GM12878 (cell line): ENCODE measurements around the gene CLEC18A. TPM values are rescaled to one million over a fixed set of nuclear protein-coding genes. Genes with fewer than 3 reads are reported as not detected.

Experiments
- ATAC-seq: fragments of 200-7000 bp; cut with Tn5 transposase; 3 replicates; pipeline ENCODE4 v1.9.1; 2020; ENCODE audit warnings: mild to moderate bottlenecking, moderate library complexity
- BruUV-seq: library from RNA; stranded (reverse); fragments of 400-500 nt; replicated peaks from 2 replicates; lab custom pipeline; 2021; lab: Mats Ljungman, UMichigan
- CTCF ChIA-PET: fragments of 300-600 bp; sonication (Branson Sonifier 250); formaldehyde crosslinking; extraction: SDS; loops from one replicate; lab custom pipeline; 2021; ENCODE audit warnings: inconsistent platforms; lab: Yijun Ruan, JAX
- POLR2A ChIA-PET: fragments of 350-600 bp; formaldehyde crosslinking; extraction: SDS; loops from one replicate; lab custom pipeline; 2021; ENCODE audit warnings: inconsistent platforms; lab: Charles Lee
- RAD21 ChIA-PET: fragments of 300-600 bp; sonication (Branson Sonifier 250); formaldehyde crosslinking; loops from one replicate; lab custom pipeline; 2023; ENCODE audit warnings: antibody characterized with exemption; ENCODE audit not compliant: unreplicated experiment; lab: Charles Lee
- SMC1A ChIA-PET: fragments of 300-600 bp; sonication (Branson Sonifier 250); formaldehyde crosslinking; loops from one replicate; lab custom pipeline; 2023; ENCODE audit not compliant: unreplicated experiment, uncharacterized antibody; lab: Charles Lee
- DNase-seq: peaks from one replicate; pipeline ENCODE4 v3.0.0-alpha.2; 2011; ENCODE audit warnings: low read depth, low spot score
- FAIRE-seq: peaks from 3 replicates; lab custom pipeline; 2011; peaks lifted over from hg19 to GRCh38; lab: Jason Lieb, UNC
- H2AFZ ChIP-seq: 2 replicates; pipeline ENCODE4 v1.6.0; 2011; ENCODE audit warnings: low read depth, low read length, control low read depth; ENCODE audit not compliant: control insufficient read depth
- H3K27ac ChIP-seq: 2 replicates; pipeline ENCODE4 v1.5.1; 2011; ENCODE audit warnings: control low read depth; ENCODE audit not compliant: control insufficient read depth, insufficient read depth
- H3K27me3 ChIP-seq, 2 experiments: replicated peaks in 1 of 2; 2 replicates each; pipeline versions ENCODE4 v1.6.0 to v1.6.1; 2011; ENCODE audit warnings: low read length in 1 of 2; ENCODE audit not compliant: control insufficient read depth in 2 of 2, insufficient read depth in 2 of 2
- H3K36me3 ChIP-seq, 2 experiments: 2 replicates each; pipeline ENCODE4 v1.5.1; 2011; ENCODE audit warnings: low read length in 1 of 2; ENCODE audit not compliant: control insufficient read depth in 2 of 2, insufficient read depth in 2 of 2
- H3K4me1 ChIP-seq: 2 replicates; pipeline ENCODE4 v1.6.1; 2011; ENCODE audit warnings: mild to moderate bottlenecking, low read length, moderate library complexity, mixed read lengths; ENCODE audit not compliant: control insufficient read depth, insufficient read depth
- H3K4me2 ChIP-seq: 2 replicates; pipeline ENCODE4 v1.6.0; 2011; ENCODE audit warnings: control low read depth; ENCODE audit not compliant: control insufficient read depth, insufficient read depth
- H3K4me3 ChIP-seq: fragments of 200-600 bp; sonication (generic); 2 replicates; pipeline ENCODE4 v1.5.1; 2016
- H3K79me2 ChIP-seq: 2 replicates; pipeline ENCODE4 v1.6.0; 2011; ENCODE audit warnings: low read length; ENCODE audit not compliant: control insufficient read depth, insufficient read depth
- H3K9ac ChIP-seq: 2 replicates; pipeline ENCODE4 v1.8.0; 2011; ENCODE audit warnings: low read length, control low read depth, mixed read lengths; ENCODE audit not compliant: control insufficient read depth, insufficient read depth
- H3K9me3 ChIP-seq: replicated peaks from 3 replicates; pipeline ENCODE4 v1.5.1; 2011; ENCODE audit warnings: mild to moderate bottlenecking, low read length; ENCODE audit not compliant: control insufficient read depth, insufficient read depth
- H4K20me1 ChIP-seq: 2 replicates; pipeline ENCODE4 v1.6.0; 2011; ENCODE audit not compliant: control insufficient read depth, insufficient read depth
- BACH1 ChIP-seq: fragments of 450-650 bp; IDR thresholded peaks from 2 replicates; pipeline ENCODE4 v1.6.1; 2017; ENCODE audit warnings: mild to moderate bottlenecking, borderline replicate concordance
- BCLAF1 ChIP-seq: fragments of 450-650 bp; IDR thresholded peaks from 2 replicates; pipeline ENCODE4 v1.6.1; 2017; ENCODE audit warnings: antibody characterized with exemption, mild to moderate bottlenecking, moderate library complexity
- CBFB ChIP-seq: IDR thresholded peaks from 2 replicates; pipeline ENCODE4 v1.6.1; 2016; ENCODE audit warnings: antibody characterized with exemption, low read depth
- EED ChIP-seq: sonication (generic); IDR thresholded peaks from 2 replicates; pipeline ENCODE4 v1.6.1; 2016; ENCODE audit warnings: antibody characterized with exemption, low read depth
- FOS ChIP-seq: IDR thresholded peaks from 3 replicates; pipeline ENCODE4 v1.6.1; 2011; ENCODE audit warnings: borderline replicate concordance; ENCODE audit not compliant: insufficient read length; ENCODE audit errors: extremely low read depth
- FOXK2 ChIP-seq: fragments of 450-650 bp; IDR thresholded peaks from 2 replicates; pipeline ENCODE4 v1.6.1; 2017; ENCODE audit warnings: mild to moderate bottlenecking, moderate library complexity
- GABPA ChIP-seq: IDR thresholded peaks from 2 replicates; pipeline ENCODE4 v1.6.1; 2014; ENCODE audit warnings: antibody characterized with exemption, low read depth, mild to moderate bottlenecking, inconsistent platforms
- IRF5 ChIP-seq: fragments of 450-650 bp; IDR thresholded peaks from 2 replicates; pipeline ENCODE4 v1.6.1; 2017; ENCODE audit warnings: borderline replicate concordance
- MYB ChIP-seq: fragments of 150-350 bp; IDR thresholded peaks from 2 replicates; pipeline ENCODE4 v1.6.1; 2014; ENCODE audit warnings: mild to moderate bottlenecking, low read depth, low read length, borderline replicate concordance
- MYC ChIP-seq: IDR thresholded peaks from 2 replicates; pipeline ENCODE4 v1.6.1; 2011; ENCODE audit warnings: mild to moderate bottlenecking, low read length, moderate library complexity, inconsistent platforms; ENCODE audit not compliant: insufficient read depth, insufficient replicate concordance, insufficient read length, severe bottlenecking
- NR2C1 ChIP-seq: fragments of 450-650 bp; IDR thresholded peaks from 2 replicates; pipeline ENCODE4 v1.6.1; 2017; ENCODE audit warnings: antibody characterized with exemption, mild to moderate bottlenecking, moderate library complexity
- NRF1 ChIP-seq: conservative IDR thresholded peaks from 2 replicates; pipeline ENCODE4 v1.6.1; 2011; ENCODE audit warnings: mild to moderate bottlenecking, low read depth, low read length, improper control_type of control experiment
- POLR2A ChIP-seq: IDR thresholded peaks from 2 replicates; pipeline ENCODE4 v1.6.1; 2011; ENCODE audit warnings: low read depth, mild to moderate bottlenecking, low read length
- SMAD5 ChIP-seq: IDR thresholded peaks from 2 replicates; pipeline ENCODE4 v1.6.1; 2016; ENCODE audit warnings: antibody characterized with exemption, low read depth
- TARDBP ChIP-seq: IDR thresholded peaks from 2 replicates; pipeline ENCODE4 v1.6.1; 2016; ENCODE audit warnings: borderline replicate concordance
- TCF3 ChIP-seq: IDR thresholded peaks from 2 replicates; pipeline ENCODE4 v1.6.1; 2012; ENCODE audit warnings: low read depth, mild to moderate bottlenecking, low read length, borderline replicate concordance; ENCODE audit not compliant: insufficient read depth
- ZNF622 ChIP-seq: fragments of 450-650 bp; IDR thresholded peaks from 2 replicates; pipeline ENCODE4 v1.6.1; 2017; ENCODE audit warnings: mild to moderate bottlenecking, inconsistent platforms
- ZZZ3 ChIP-seq: IDR thresholded peaks from 2 replicates; pipeline ENCODE4 v1.6.1; 2011; ENCODE audit warnings: low read depth; ENCODE audit not compliant: control insufficient read depth, insufficient read length
- whole genome bisulfite sequencing: methylation state at CpG from one replicate; pipeline ENCODE4 v1.1.6; 2016; ENCODE audit warnings: low lambda C conversion rate; ENCODE audit not compliant: insufficient replicate concordance, insufficient coverage; ENCODE audit errors: missing lambda C conversion rate; 5-methylcytosine and 5-hydroxymethylcytosine counted together
- in situ Hi-C: fragments of 300-500 bp; cut with MboI; formaldehyde crosslinking; loops from 9 replicates; pipeline ENCODE4 v1.14.3; 2018; ENCODE audit warnings: mixed read lengths
- intact Hi-C: fragments of 100-400 bp; cut with micrococcal nuclease; formaldehyde crosslinking; loops from one replicate; pipeline ENCODE4 v1.14.2; 2022; ENCODE audit not compliant: unreplicated experiment
- polyA plus RNA-seq, 11 experiments: library from polyadenylated mRNA; depleted of rRNA in 4 of 11; unstranded in 6 of 11; stranded (reverse) in 5 of 11; fragments of >200 nt; fragmentation: Nextera tagmentation in 4 of 11; fragmentation: Illumina TruSeq in 1 of 11; extraction: Ambion mirVana in 4 of 11; extraction: Trizol in 1 of 11; gene quantifications; 1 replicate in 1 of 11; 2 replicates in 10 of 11; pipeline versions ENCODE4 v1.2.1 to v1.2.3, GENCODE V29; 2011 to 2016; ENCODE audit warnings: inconsistent platforms in 2 of 11, missing spikeins in 2 of 11, low read depth in 1 of 11
- total RNA-seq, 4 experiments: library from RNA; depleted of rRNA in 3 of 4; stranded (reverse); fragments of >200 nt in 3 of 4; fragmentation: Illumina TruSeq in 1 of 4; extraction: Trizol in 1 of 4; gene quantifications; 2 replicates each; pipeline versions ENCODE4 v1.2.1 to v1.2.3, GENCODE V29; 2013 to 2021

CLEC18A gene
- total and polyA plus RNA-seq, 10 of the 15 experiments (the other 5 are each of a cell fraction or from before 2014, with no cell fraction given), result 0.03 to 0.26 (median 0.10) TPM; not detected in 4

- Histone ChIP-seq H4K20me1 (no peaks in the 10 kb centered on the region), H3K4me1 (no peaks in the 10 kb centered on the region), H3K9ac (no peak overlapping the region), H2AFZ (no peak overlapping the region), H3K9me3 (no peaks in the 10 kb centered on the region), H3K27ac (no peak overlapping the region), H3K27me3 (no peaks in the 10 kb centered on the region), H3K4me2 (no peak overlapping the region), H3K79me2 (no peaks in the 10 kb centered on the region), H3K4me3 (no peak overlapping the region), H3K36me3 (peaks cover 0 to 3% of the 10 kb centered on the region in 2 experiments; a peak in 2 of 4 replicates)
- ChIA-PET RAD21 (interaction anchor here (1.6 kb wide), 1 partner anchor 8 kb away, joined by 5 read pairs; no protein-coding TSS in a partner anchor), CTCF (no interaction called here), SMC1A (interaction anchor here (0.6 kb wide), 1 partner anchor 213 kb away, joined by 3 read pairs; no protein-coding TSS in a partner anchor), POLR2A (no interaction called here)
- FAIRE-seq (no peak), ATAC-seq (no peak), DNase-seq (no peak)
- in situ Hi-C loops (no loop called here), intact Hi-C loops (no loop called here)
- TF ChIP-seq IRF5, result no peak
- TF ChIP-seq FOXK2, result no peak
- TF ChIP-seq MYB, result no peak
- TF ChIP-seq ZZZ3, result no peak
- no peak for TF ChIP-seq BCLAF1
- no peak for TF ChIP-seq NR2C1
- TF ChIP-seq ZNF622, result no peak
- no peak for TF ChIP-seq FOS
- TF ChIP-seq EED, result no peak
- TF ChIP-seq MYC, result no peak
- no peak for TF ChIP-seq BACH1
- no peak for TF ChIP-seq CBFB
- no peak for TF ChIP-seq NRF1
- no peak for TF ChIP-seq TARDBP
- no peak for TF ChIP-seq TCF3
- TF ChIP-seq GABPA, result no peak
- no peak for TF ChIP-seq POLR2A
- no peak for TF ChIP-seq SMAD5
- BruUV-seq, result no TSS peak
- WGBS, result 89% methylated on average over 6 of the region's 6 CpGs
These were observed 28.9 kb upstream of the CLEC18A start for GRCh38 chr16:69922200-69922599.
